ENCODE results near the gene KDM7A. TPM values are rescaled to one million over a fixed set of nuclear protein-coding genes. Genes with fewer than 3 reads are reported as not detected.
A peak's percentile ranks its signal among the peaks of the same experiment; 100 is the strongest.

The KDM7A gene
- total and polyA plus RNA-seq, 9 of the 15 experiments (the other 6 are each of a cell fraction or from before 2014, with no cell fraction given), result 0.90 to 8.4 (median 7.0) TPM

DNA sequence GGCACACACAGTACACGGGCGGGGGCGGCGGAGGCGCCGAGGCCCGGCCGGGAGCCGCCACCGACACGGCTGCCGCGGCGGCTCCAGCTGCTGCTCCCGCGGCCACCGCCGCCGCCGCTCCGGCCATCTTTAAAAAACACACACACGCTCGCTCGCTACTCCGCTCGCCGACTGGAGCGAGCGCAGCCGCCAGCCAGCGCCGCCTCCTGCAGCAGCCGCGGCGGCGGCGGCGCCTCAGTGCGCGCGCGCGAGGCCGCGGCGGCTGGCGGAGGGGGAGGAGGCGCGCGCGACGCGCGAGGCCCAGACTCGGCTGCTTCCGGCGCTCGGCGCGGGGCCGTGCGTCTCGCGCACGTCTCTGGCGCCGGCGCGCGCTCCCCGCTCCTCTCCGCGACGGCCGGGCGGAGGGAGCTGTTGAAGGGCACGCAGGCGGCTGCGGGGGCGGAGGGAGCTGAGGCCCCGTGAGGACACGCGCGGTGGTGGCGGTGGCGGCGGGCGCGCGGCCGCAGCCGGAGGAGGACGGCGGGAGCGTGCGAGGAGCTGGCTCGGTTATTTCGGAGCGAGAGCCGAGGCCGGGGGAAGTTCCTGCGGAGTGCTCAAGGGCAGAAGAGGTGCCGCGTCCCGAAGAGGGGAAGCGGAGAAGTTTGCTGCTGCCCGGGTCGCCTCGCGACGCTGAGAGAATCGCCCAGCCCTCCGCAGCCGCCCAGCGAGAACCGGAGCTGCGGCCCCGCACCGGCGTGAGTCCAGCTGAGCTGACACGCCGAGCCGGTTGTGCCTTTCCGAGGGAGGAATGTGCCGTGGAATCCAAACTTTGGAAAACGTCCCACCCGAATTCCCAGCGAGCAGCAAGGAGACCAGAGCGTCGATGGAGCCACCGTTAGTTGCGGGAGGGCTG, at the start of gene KDM7A (continued):
- TF ChIP-seq, protein P1, sequence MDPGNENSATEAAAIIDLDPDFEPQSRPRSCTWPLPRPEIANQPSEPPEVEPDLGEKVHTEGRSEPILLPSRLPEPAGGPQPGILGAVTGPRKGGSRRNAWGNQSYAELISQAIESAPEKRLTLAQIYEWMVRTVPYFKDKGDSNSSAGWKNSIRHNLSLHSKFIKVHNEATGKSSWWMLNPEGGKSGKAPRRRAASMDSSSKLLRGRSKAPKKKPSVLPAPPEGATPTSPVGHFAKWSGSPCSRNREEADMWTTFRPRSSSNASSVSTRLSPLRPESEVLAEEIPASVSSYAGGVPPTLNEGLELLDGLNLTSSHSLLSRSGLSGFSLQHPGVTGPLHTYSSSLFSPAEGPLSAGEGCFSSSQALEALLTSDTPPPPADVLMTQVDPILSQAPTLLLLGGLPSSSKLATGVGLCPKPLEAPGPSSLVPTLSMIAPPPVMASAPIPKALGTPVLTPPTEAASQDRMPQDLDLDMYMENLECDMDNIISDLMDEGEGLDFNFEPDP (CRISPR knock-in tag; IDR thresholded peaks at IDR 0.05), result 0 out of 2 replicates have a peak, but pooled peaks have one; percentile 52
- TF ChIP-seq, protein P2, sequence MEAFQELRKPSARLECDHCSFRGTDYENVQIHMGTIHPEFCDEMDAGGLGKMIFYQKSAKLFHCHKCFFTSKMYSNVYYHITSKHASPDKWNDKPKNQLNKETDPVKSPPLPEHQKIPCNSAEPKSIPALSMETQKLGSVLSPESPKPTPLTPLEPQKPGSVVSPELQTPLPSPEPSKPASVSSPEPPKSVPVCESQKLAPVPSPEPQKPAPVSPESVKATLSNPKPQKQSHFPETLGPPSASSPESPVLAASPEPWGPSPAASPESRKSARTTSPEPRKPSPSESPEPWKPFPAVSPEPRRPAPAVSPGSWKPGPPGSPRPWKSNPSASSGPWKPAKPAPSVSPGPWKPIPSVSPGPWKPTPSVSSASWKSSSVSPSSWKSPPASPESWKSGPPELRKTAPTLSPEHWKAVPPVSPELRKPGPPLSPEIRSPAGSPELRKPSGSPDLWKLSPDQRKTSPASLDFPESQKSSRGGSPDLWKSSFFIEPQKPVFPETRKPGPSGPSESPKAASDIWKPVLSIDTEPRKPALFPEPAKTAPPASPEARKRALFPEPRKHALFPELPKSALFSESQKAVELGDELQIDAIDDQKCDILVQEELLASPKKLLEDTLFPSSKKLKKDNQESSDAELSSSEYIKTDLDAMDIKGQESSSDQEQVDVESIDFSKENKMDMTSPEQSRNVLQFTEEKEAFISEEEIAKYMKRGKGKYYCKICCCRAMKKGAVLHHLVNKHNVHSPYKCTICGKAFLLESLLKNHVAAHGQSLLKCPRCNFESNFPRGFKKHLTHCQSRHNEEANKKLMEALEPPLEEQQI (IDR thresholded peaks at IDR 0.05), result no peak
- no peak; the same call in 1 of the 2 replicates for TF ChIP-seq EP300 (IDR thresholded peaks at IDR 0.05; ENCODE audit: low read length)
- TF ChIP-seq ETV1 (tag; conservative IDR thresholded peaks at IDR 0.05; ENCODE audit: low read depth), result no peak; the same call in 1 of the 2 replicates
- TF ChIP-seq RB1 (IDR thresholded peaks at IDR 0.05; ENCODE audit: low read depth), result peak; percentile 94
- TF ChIP-seq TAL1 (IDR thresholded peaks at IDR 0.05), result no peak
- no peak for TF ChIP-seq ZNF41 (CRISPR knock-in tag; conservative IDR thresholded peaks at IDR 0.05)
- TF ChIP-seq RBM14 (IDR thresholded peaks at IDR 0.05; ENCODE audit: borderline replicate concordance, insufficient read depth, low read depth, low read length), result 0 out of 2 replicates have a peak, but pooled peaks have one; percentile 50
- peak; percentile 89 for TF ChIP-seq NR3C1 (CRISPR knock-in tag; IDR thresholded peaks at IDR 0.05)
- TF ChIP-seq KHSRP (IDR thresholded peaks at IDR 0.05), result no peak
- TF ChIP-seq KLF10 (CRISPR knock-in tag; IDR thresholded peaks at IDR 0.05), result no peak
- no peak for TF ChIP-seq ZNF146 (CRISPR knock-in tag; IDR thresholded peaks at IDR 0.05; ENCODE audit: unreplicated experiment)
- TF ChIP-seq PCBP1 (IDR thresholded peaks at IDR 0.05; ENCODE audit: low read depth, low read length, poor library complexity, severe bottlenecking), result no peak
- TF ChIP-seq, protein P3, sequence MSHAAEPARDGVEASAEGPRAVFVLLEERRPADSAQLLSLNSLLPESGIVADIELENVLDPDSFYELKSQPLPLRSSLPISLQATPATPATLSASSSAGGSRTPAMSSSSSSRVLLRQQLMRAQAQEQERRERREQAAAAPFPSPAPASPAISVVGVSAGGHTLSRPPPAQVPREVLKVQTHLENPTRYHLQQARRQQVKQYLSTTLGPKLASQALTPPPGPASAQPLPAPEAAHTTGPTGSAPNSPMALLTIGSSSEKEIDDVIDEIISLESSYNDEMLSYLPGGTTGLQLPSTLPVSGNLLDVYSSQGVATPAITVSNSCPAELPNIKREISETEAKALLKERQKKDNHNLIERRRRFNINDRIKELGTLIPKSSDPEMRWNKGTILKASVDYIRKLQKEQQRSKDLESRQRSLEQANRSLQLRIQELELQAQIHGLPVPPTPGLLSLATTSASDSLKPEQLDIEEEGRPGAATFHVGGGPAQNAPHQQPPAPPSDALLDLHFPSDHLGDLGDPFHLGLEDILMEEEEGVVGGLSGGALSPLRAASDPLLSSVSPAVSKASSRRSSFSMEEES (CRISPR knock-in tag; IDR thresholded peaks at IDR 0.05), result no peak
- TF ChIP-seq, protein P4, sequence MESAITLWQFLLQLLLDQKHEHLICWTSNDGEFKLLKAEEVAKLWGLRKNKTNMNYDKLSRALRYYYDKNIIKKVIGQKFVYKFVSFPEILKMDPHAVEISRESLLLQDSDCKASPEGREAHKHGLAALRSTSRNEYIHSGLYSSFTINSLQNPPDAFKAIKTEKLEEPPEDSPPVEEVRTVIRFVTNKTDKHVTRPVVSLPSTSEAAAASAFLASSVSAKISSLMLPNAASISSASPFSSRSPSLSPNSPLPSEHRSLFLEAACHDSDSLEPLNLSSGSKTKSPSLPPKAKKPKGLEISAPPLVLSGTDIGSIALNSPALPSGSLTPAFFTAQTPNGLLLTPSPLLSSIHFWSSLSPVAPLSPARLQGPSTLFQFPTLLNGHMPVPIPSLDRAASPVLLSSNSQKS (CRISPR knock-in tag; IDR thresholded peaks at IDR 0.05), result no peak
- TF ChIP-seq SREBF1 (IDR thresholded peaks at IDR 0.05; ENCODE audit: borderline replicate concordance, low read depth, low read length), result 0 out of 2 replicates have a peak, but pooled peaks have one; percentile 31
- TF ChIP-seq RUNX1 (IDR thresholded peaks at IDR 0.05; ENCODE audit: low read depth), result 0 out of 2 replicates have a peak, but pooled peaks have one; percentile 3
- peak; percentile 50; the same call in 1 of the 2 replicates for TF ChIP-seq XRCC5 (IDR thresholded peaks at IDR 0.05; ENCODE audit: low read depth, low read length)
- TF ChIP-seq, protein P5, sequence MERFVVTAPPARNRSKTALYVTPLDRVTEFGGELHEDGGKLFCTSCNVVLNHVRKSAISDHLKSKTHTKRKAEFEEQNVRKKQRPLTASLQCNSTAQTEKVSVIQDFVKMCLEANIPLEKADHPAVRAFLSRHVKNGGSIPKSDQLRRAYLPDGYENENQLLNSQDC (CRISPR knock-in tag; IDR thresholded peaks at IDR 0.05), result no peak
- TF ChIP-seq SAFB (IDR thresholded peaks at IDR 0.05; ENCODE audit: borderline replicate concordance, low read depth, low read length), result peak; percentile 84
- TF ChIP-seq C11orf30 (IDR thresholded peaks at IDR 0.05; ENCODE audit: low read depth), result no peak
- TF ChIP-seq EZH2 (IDR thresholded peaks at IDR 0.05; ENCODE audit: borderline replicate concordance, low read depth, low read length), result no peak

All from K562 (cell line).